Measurements from ENCODE around the gene COL15A1.

The COL15A1 gene

GRCh38 chr9:99119976-99120655 is 176.4 kb downstream of the COL15A1 start:
- no peaks in the 10 kb centered on the region for H3F3A ChIP-seq (ENCODE audit: low read depth)
- no peak for TF ChIP-seq EZH2phosphoT487 (IDR thresholded peaks at IDR 0.05; ENCODE audit: borderline replicate concordance)
- TF ChIP-seq, protein P1, sequence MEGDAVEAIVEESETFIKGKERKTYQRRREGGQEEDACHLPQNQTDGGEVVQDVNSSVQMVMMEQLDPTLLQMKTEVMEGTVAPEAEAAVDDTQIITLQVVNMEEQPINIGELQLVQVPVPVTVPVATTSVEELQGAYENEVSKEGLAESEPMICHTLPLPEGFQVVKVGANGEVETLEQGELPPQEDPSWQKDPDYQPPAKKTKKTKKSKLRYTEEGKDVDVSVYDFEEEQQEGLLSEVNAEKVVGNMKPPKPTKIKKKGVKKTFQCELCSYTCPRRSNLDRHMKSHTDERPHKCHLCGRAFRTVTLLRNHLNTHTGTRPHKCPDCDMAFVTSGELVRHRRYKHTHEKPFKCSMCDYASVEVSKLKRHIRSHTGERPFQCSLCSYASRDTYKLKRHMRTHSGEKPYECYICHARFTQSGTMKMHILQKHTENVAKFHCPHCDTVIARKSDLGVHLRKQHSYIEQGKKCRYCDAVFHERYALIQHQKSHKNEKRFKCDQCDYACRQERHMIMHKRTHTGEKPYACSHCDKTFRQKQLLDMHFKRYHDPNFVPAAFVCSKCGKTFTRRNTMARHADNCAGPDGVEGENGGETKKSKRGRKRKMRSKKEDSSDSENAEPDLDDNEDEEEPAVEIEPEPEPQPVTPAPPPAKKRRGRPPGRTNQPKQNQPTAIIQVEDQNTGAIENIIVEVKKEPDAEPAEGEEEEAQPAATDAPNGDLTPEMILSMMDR (conservative IDR thresholded peaks at IDR 0.05; ENCODE audit: low read length): no peak
- H3K9ac ChIP-seq (ENCODE audit: low read depth, low read length, poor library complexity, severe bottlenecking): peak overlapping the region; percentile 58
- H3K79me2 ChIP-seq (ENCODE audit: insufficient read depth, low read length): peaks cover 100% of the 10 kb centered on the region
- peak overlapping the region; percentile 61 for H3K4me3 ChIP-seq (ENCODE audit: low read length, poor library complexity, severe bottlenecking)
- H3K4me2 ChIP-seq (ENCODE audit: low read depth, low read length, poor library complexity, severe bottlenecking): peak overlapping the region; percentile 84
- peaks cover 88% of the 10 kb centered on the region for H4K20me1 ChIP-seq (ENCODE audit: insufficient read depth, low read length, poor library complexity, severe bottlenecking)
- no peaks in the 10 kb centered on the region for H3K36me3 ChIP-seq (ENCODE audit: insufficient read depth, low read length)
- H3K9me3 ChIP-seq (ENCODE audit: insufficient read depth, low read depth, low read length): no peaks in the 10 kb centered on the region
- H2AFZ ChIP-seq (ENCODE audit: low read length): no peak overlapping the region
- H3K9me2 ChIP-seq (replicated peaks; ENCODE audit: low read depth, low read length): no peaks in the 10 kb centered on the region
- no peaks in the 10 kb centered on the region for H3K27me3 ChIP-seq (ENCODE audit: insufficient read depth, low read length, poor library complexity, severe bottlenecking)
- H3K4me1 ChIP-seq (ENCODE audit: insufficient read depth, low read length, poor library complexity, severe bottlenecking): peaks cover 66% of the 10 kb centered on the region
